ENCODE results near the gene ZDHHC24. TPM values are rescaled to one million over a fixed set of nuclear protein-coding genes. Genes with fewer than 3 reads are reported as not detected.

ZDHHC24 gene
- total RNA-seq, 1 experiment from 2014 or later, result 29.5 TPM

- DNase-seq (ENCODE audit: low read depth, low spot score) (no peak), ATAC-seq (no peak)
- Histone ChIP-seq H3K27ac (ENCODE audit: low read length) (no peak overlapping the region), H3K4me1 (ENCODE audit: control insufficient read depth, insufficient read depth, low read length) (peaks cover 4% of the 10 kb centered on the region), H3K9me3 (ENCODE audit: control insufficient read depth, insufficient read depth, low read depth, low read length) (no peaks in the 10 kb centered on the region), H3K36me3 (ENCODE audit: control insufficient read depth, insufficient read depth, low read length) (peaks cover 1% of the 10 kb centered on the region; the same call in 1 of the 2 replicates), H3K27me3 (ENCODE audit: control insufficient read depth, insufficient read depth, low read length) (no peaks in the 10 kb centered on the region), H3K4me3 (ENCODE audit: low read depth in 2 of 2, low read length in 2 of 2) (no peak overlapping the region)
- BruUV-seq (replicated peaks), result no TSS peak
- intact Hi-C loops (cut with micrococcal nuclease; ENCODE audit: unreplicated experiment) (loop anchor here (2.0 kb wide), 1 partner anchor 69 kb away; no protein-coding TSS in a partner anchor), in situ Hi-C loops (cut with HindIII; ENCODE audit: low pct_unique_long_range_greater_than_20kb, low sequenced_read_pairs) (no loop called here)
- POLR2A ChIA-PET, result no interaction called here
- CTCF ChIA-PET, result interaction anchor here (0.7 to 1.8 kb wide), 3 partner anchors 10 to 114 kb away, joined by 3 to 18 read pairs (median 10); partner anchors contain the start of gene PELI3
- TF ChIP-seq POLR2AphosphoS5 (IDR thresholded peaks at IDR 0.05; ENCODE audit: low read depth, low read length), result no peak
- no peak for TF ChIP-seq SIN3A (IDR thresholded peaks at IDR 0.05; ENCODE audit: borderline replicate concordance, insufficient read depth, low read depth, low read length)
- TF ChIP-seq REST (IDR thresholded peaks at IDR 0.05; ENCODE audit: insufficient read depth in 1 of 2, low read depth in 2 of 2, low read length in 1 of 2), result no peak
- no peak for TF ChIP-seq TCF7L2 (IDR thresholded peaks at IDR 0.05; ENCODE audit: low read depth, low read length)
Measured at GRCh38 chr11:66477263-66478201, 68.3 kb downstream of the ZDHHC24 start.

DNA sequence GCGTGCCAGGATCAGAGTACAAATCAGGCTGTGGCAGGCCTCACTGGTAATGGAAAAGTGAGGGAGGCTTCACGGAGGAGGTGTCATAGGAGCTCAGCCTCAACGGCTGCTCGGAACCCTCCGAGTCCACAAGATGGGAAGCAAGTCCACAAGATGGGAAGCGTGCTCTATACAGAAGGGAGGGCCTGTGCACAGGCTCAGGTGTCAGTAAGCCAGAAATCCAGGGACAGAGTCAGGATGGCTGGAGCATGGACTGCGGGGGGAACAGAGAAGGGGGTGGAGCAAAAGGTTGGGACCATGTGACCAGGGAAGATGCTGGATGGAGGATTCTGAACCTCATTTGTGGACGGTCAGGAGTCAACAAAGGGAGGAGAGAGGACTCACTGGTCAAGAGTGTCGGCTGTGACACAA, 69.0 kb downstream of the ZDHHC24 start:
- H3K36me3 ChIP-seq (ENCODE audit: control insufficient read depth, insufficient read depth, low read length), result no peaks in the 10 kb centered on the region
- in situ Hi-C loops (cut with HindIII; ENCODE audit: low pct_unique_long_range_greater_than_20kb, low sequenced_read_pairs), result no loop called here
- TF ChIP-seq POLR2AphosphoS5 (IDR thresholded peaks at IDR 0.05; ENCODE audit: low read depth, low read length), result no peak
- no peak for TF ChIP-seq TCF7L2 (IDR thresholded peaks at IDR 0.05; ENCODE audit: low read depth, low read length)
- no peak for TF ChIP-seq CTCF (IDR thresholded peaks at IDR 0.05)
- no peak for TF ChIP-seq SIN3A (IDR thresholded peaks at IDR 0.05; ENCODE audit: borderline replicate concordance, insufficient read depth, low read depth, low read length)
- H3K4me3 ChIP-seq (ENCODE audit: low read depth in 2 of 2, low read length in 2 of 2), result no peak overlapping the region
- H3K27ac ChIP-seq (ENCODE audit: low read length), result no peak overlapping the region
- ChIA-PET POLR2A (no interaction called here), CTCF (no interaction called here)
- no peaks in the 10 kb centered on the region for H3K9me3 ChIP-seq (ENCODE audit: control insufficient read depth, insufficient read depth, low read depth, low read length)
- DNase-seq (ENCODE audit: low read depth, low spot score), result no peak
- no peak for ATAC-seq
- no TSS peak for BruUV-seq (replicated peaks)
- H3K27me3 ChIP-seq (ENCODE audit: control insufficient read depth, insufficient read depth, low read length), result no peaks in the 10 kb centered on the region
- intact Hi-C loops (cut with micrococcal nuclease; ENCODE audit: unreplicated experiment), result no loop called here
- peaks cover 4% of the 10 kb centered on the region for H3K4me1 ChIP-seq (ENCODE audit: control insufficient read depth, insufficient read depth, low read length)

All from Panc1 (cell line).